Activated CD8-positive, alpha-beta memory T cell treated with anti-CD3 and anti-CD28 coated beads, Interleukin-2, amount 50 U/mL, for 1 hour (primary cell): Measurements from ENCODE around the gene UBAC2.

Experiments
- DNase-seq: peaks from one replicate; pipeline ENCODE4 v3.0.0-alpha.2; 2020; ENCODE audit errors: extremely low read depth

The UBAC2 gene

GRCh38 chr13:99359528-99359927 is 158.9 kb downstream of the UBAC2 start:
- DNase-seq: no peak

GRCh38 chr13:99360696-99361095 is 160.0 kb downstream of the UBAC2 start:
- DNase-seq: no peak

- no peak for DNase-seq
Observed at GRCh38 chr13:99361197-99361596, 160.5 kb downstream of the UBAC2 start.

GRCh38 chr13:99362362-99362761 is 161.7 kb downstream of the UBAC2 start:
- DNase-seq: no peak

- no peak for DNase-seq
Observed at GRCh38 chr13:99363391-99363790, 162.7 kb downstream of the UBAC2 start.

GRCh38 chr13:99363949-99364348 is 163.3 kb downstream of the UBAC2 start:
- DNase-seq: no peak

- no peak for DNase-seq
Observed at GRCh38 chr13:99366075-99366987, 165.7 kb downstream of the UBAC2 start.

GRCh38 chr13:99367106-99367616 is 166.5 kb downstream of the UBAC2 start:
- no peak for DNase-seq

- DNase-seq: no peak
Observed at GRCh38 chr13:99367663-99368448, 167.2 kb downstream of the UBAC2 start.

- no peak for DNase-seq
Observed at GRCh38 chr13:99370481-99371275, 170.0 kb downstream of the UBAC2 start.

GRCh38 chr13:99371956-99372355 is 171.3 kb downstream of the UBAC2 start:
- DNase-seq: no peak

- no peak for DNase-seq
Observed at GRCh38 chr13:99373436-99373835, 172.8 kb downstream of the UBAC2 start.

- no peak for DNase-seq
Observed at GRCh38 chr13:99374169-99374991, 173.7 kb downstream of the UBAC2 start.

GRCh38 chr13:99374994-99375737 is 174.5 kb downstream of the UBAC2 start:
- DNase-seq: peak; percentile 78

GRCh38 chr13:99375738-99376080 is 175.1 kb downstream of the UBAC2 start:
- DNase-seq: no peak

- no peak for DNase-seq
Observed at GRCh38 chr13:99376132-99376531, 175.5 kb downstream of the UBAC2 start.

GRCh38 chr13:99376924-99377323 is 176.3 kb downstream of the UBAC2 start:
- DNase-seq: no peak

GRCh38 chr13:99377641-99378040 is 177.0 kb downstream of the UBAC2 start:
- DNase-seq: no peak

- no peak for DNase-seq
Observed at GRCh38 chr13:99378985-99379733, 178.5 kb downstream of the UBAC2 start.
